Activated CD8-positive, alpha-beta T cell treated with anti-CD3 and anti-CD28 coated beads for 36 hours (primary cell): ENCODE measurements around the gene BEND5. TPM values are rescaled to one million over a fixed set of nuclear protein-coding genes. Genes with fewer than 3 reads are reported as not detected.
A peak's percentile ranks its signal among the peaks of the same experiment; 100 is the strongest.

Experiments used
- ATAC-seq: fragments of 200-7000 bp; cut with Tn5 transposase; one replicate; pipeline ENCODE4 v1.10.0; 2021; ENCODE audit warnings: mild to moderate bottlenecking, moderate library complexity
- CTCF ChIA-PET: fragments of 350-600 bp; sonication (Branson Sonifier 250); formaldehyde crosslinking; loops from one replicate; lab custom pipeline; 2021; ENCODE audit warnings: antibody characterized with exemption; lab: Charles Lee
- POLR2A ChIA-PET: fragments of 350-600 bp; sonication (Branson Sonifier 250); formaldehyde crosslinking; loops from one replicate; lab custom pipeline; 2021; ENCODE audit warnings: antibody characterized with exemption; lab: Charles Lee
- DNase-seq: peaks from one replicate; pipeline ENCODE4 v3.0.0-alpha.2; 2020
- H3K27ac Mint-ChIP-seq: one replicate; pipeline ENCODE4 v1.8.0; 2021; ENCODE audit warnings: mild to moderate bottlenecking, mixed read lengths
- H3K27me3 Mint-ChIP-seq: one replicate; pipeline ENCODE4 v1.8.0; 2021; ENCODE audit warnings: mixed read lengths
- H3K36me3 Mint-ChIP-seq: one replicate; pipeline ENCODE4 v1.8.0; 2021; ENCODE audit warnings: low read depth, mixed read lengths
- H3K4me1 Mint-ChIP-seq: one replicate; pipeline ENCODE4 v1.8.0; 2021; ENCODE audit warnings: low read depth, mixed read lengths
- H3K4me3 Mint-ChIP-seq: one replicate; pipeline ENCODE4 v1.8.0; 2021; ENCODE audit warnings: mild to moderate bottlenecking, moderate library complexity, mixed read lengths
- H3K9me3 Mint-ChIP-seq: one replicate; pipeline ENCODE4 v1.8.0; 2021; ENCODE audit warnings: mixed read lengths
- intact Hi-C: fragments of 100-400 bp; cut with micrococcal nuclease; formaldehyde crosslinking; loops from one replicate; pipeline ENCODE4 v1.10.0; 2022
- total RNA-seq, 2 experiments: library from RNA; stranded (reverse); gene quantifications; one replicate each; pipeline ENCODE4 v1.2.3, GENCODE V29; 2021
- TF ChIP-seq, protein P1 (sequence below): fragments of 200-600 bp; IDR thresholded peaks from one replicate; pipeline ENCODE4 v1.8.0; 2022; ENCODE audit warnings: antibody characterized with exemption, mild to moderate bottlenecking

Gene BEND5
- total RNA-seq, 2 experiments from 2014 or later, result 62.6 to 73.6 TPM

GRCh38 chr1:48692235-48692634 lies 84.5 kb downstream of the BEND5 start:
- ATAC-seq, result no peak
- CTCF ChIA-PET, result interaction anchor here (1.6 kb wide), 1 partner anchor 15 kb away, joined by 4 read pairs; no protein-coding TSS in a partner anchor

DNA sequence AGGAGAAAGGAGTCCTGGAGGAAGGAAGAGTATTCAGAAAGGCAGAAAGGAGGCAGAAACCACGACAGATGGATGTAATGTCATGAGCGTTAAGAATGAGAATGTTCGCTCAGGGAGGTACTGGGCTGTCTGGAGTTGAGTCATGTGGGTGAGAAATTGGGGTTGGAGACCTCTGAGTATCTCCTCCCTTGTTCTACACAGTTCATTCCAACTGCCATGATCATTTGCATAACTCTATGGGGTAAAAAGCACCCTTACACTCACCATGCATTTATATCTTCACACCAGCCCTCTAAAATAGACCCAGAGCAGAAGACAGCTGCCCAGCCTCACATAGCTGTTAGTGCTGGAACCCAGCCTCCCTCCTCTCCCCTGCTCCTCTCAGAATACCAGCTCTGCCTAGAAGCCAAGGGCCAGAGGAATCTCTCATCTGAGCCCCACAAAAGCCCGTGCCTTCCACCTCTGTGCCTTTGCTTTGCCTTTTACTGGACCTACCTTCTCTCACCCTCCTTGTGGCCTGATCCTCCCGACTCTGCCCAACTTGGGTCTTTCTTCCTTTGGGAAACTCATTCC lies 85.2 kb downstream of the BEND5 start:
- no peak overlapping the region for H3K27ac Mint-ChIP-seq
- H3K27me3 Mint-ChIP-seq, result no peaks in the 10 kb centered on the region
- no peaks in the 10 kb centered on the region for H3K36me3 Mint-ChIP-seq
- H3K4me3 Mint-ChIP-seq, result no peak overlapping the region
- TF ChIP-seq, protein P1, sequence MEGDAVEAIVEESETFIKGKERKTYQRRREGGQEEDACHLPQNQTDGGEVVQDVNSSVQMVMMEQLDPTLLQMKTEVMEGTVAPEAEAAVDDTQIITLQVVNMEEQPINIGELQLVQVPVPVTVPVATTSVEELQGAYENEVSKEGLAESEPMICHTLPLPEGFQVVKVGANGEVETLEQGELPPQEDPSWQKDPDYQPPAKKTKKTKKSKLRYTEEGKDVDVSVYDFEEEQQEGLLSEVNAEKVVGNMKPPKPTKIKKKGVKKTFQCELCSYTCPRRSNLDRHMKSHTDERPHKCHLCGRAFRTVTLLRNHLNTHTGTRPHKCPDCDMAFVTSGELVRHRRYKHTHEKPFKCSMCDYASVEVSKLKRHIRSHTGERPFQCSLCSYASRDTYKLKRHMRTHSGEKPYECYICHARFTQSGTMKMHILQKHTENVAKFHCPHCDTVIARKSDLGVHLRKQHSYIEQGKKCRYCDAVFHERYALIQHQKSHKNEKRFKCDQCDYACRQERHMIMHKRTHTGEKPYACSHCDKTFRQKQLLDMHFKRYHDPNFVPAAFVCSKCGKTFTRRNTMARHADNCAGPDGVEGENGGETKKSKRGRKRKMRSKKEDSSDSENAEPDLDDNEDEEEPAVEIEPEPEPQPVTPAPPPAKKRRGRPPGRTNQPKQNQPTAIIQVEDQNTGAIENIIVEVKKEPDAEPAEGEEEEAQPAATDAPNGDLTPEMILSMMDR, result no peak
- DNase-seq (no peak), ATAC-seq (peak; percentile 49)
- ChIA-PET CTCF (no interaction called here), POLR2A (no interaction called here)
- no peaks in the 10 kb centered on the region for H3K4me1 Mint-ChIP-seq
- intact Hi-C loops, result no loop called here
- H3K9me3 Mint-ChIP-seq, result no peaks in the 10 kb centered on the region

More at GRCh38 chr1:48692235-48692634, 84.5 kb downstream of the BEND5 start:
- no peak for DNase-seq
- Mint-ChIP-seq H3K4me1 (no peaks in the 10 kb centered on the region), H3K9me3 (no peaks in the 10 kb centered on the region), H3K4me3 (no peak overlapping the region), H3K27ac (no peak overlapping the region), H3K36me3 (no peaks in the 10 kb centered on the region), H3K27me3 (no peaks in the 10 kb centered on the region)
- intact Hi-C loops, result no loop called here
- POLR2A ChIA-PET, result no interaction called here
- TF ChIP-seq, protein P1, result no peak

GRCh38 chr1:48688102-48688760 lies 88.5 kb downstream of the BEND5 start:
- intact Hi-C loops, result no loop called here
- ChIA-PET CTCF (interaction anchor here (0.6 to 2.2 kb wide), 6 partner anchors 8 to 129 kb away, joined by 3 to 11 read pairs (median 3); no protein-coding TSS in a partner anchor), POLR2A (interaction anchor here (0.6 kb wide), 1 partner anchor 11 kb away, joined by 3 read pairs; no protein-coding TSS in a partner anchor)
- H3K4me1 Mint-ChIP-seq, result no peaks in the 10 kb centered on the region
- no peak overlapping the region for H3K27ac Mint-ChIP-seq
- H3K4me3 Mint-ChIP-seq, result no peak overlapping the region
- peak; percentile 64 for ATAC-seq
- no peaks in the 10 kb centered on the region for H3K36me3 Mint-ChIP-seq
- TF ChIP-seq, protein P1, result peak; percentile 36
- no peak for DNase-seq
- no peaks in the 10 kb centered on the region for H3K9me3 Mint-ChIP-seq
- H3K27me3 Mint-ChIP-seq, result no peaks in the 10 kb centered on the region

GRCh38 chr1:48687282-48688045 lies 89.2 kb downstream of the BEND5 start:
- H3K9me3 Mint-ChIP-seq, result no peaks in the 10 kb centered on the region
- no peak for ATAC-seq
- no peak overlapping the region for H3K4me3 Mint-ChIP-seq
- ChIA-PET CTCF (interaction anchor here (1.0 to 1.6 kb wide), 4 partner anchors 9 to 130 kb away, joined by 3 to 5 read pairs (median 3); no protein-coding TSS in a partner anchor), POLR2A (no interaction called here)
- no peaks in the 10 kb centered on the region for H3K36me3 Mint-ChIP-seq
- H3K27ac Mint-ChIP-seq, result no peak overlapping the region
- DNase-seq, result no peak
- H3K4me1 Mint-ChIP-seq, result no peaks in the 10 kb centered on the region
- intact Hi-C loops, result no loop called here
- TF ChIP-seq, protein P1, result no peak
- no peaks in the 10 kb centered on the region for H3K27me3 Mint-ChIP-seq
